Measurements from ENCODE around the gene CRACR2A. TPM values are rescaled to one million over a fixed set of nuclear protein-coding genes. Genes with fewer than 3 reads are reported as not detected.

The CRACR2A gene
- total and polyA plus RNA-seq, 2 of the 8 experiments (the other 6 are each of a cell fraction or from before 2014, with no cell fraction given), result 0.85 to 3.2 TPM

GRCh38 chr12:3622021-3622821 is 130.7 kb downstream of the CRACR2A start (continued):
- TF ChIP-seq RNF2 (IDR thresholded peaks at IDR 0.05; ENCODE audit: borderline replicate concordance, low read depth, low read length, missing control alignments, poor library complexity, severe bottlenecking) (no peak), TAF1 (IDR thresholded peaks at IDR 0.05; ENCODE audit: low read depth, low read length) (no peak), ATF2 (IDR thresholded peaks at IDR 0.05; ENCODE audit: low read length) (no peak)
